ENCODE measurements around the gene RASGEF1C. TPM values are rescaled to one million over a fixed set of nuclear protein-coding genes. Genes with fewer than 3 reads are reported as not detected.

Gene RASGEF1C
- total and polyA plus RNA-seq, 2 experiments from 2014 or later, result 0.40 to 0.42 TPM

DNA sequence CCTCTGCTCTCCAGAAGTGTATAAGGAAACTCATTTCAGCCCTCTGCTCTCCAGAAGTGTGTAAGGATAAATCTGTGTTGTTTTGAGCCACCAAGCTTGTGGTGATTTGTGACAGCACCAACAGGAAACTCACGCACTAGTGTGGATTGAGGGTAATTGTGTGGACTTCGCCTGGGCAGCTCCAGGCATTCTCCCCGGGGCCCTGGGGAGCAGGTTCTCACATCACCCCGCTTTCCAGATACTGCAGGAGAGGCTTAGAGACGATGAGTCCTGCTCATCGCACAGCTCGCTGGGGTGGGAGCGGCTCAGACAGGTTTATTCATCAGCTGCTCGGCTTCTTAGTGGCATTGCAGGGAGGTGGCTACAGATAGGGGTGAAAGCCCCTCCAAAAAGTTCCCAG, 99.1 kb downstream of the RASGEF1C start:
- H3K9me2 ChIP-seq (ENCODE audit: insufficient read depth), result no peaks in the 10 kb centered on the region

More for the DNA sequence above, 99.1 kb downstream of the RASGEF1C start:
- no peak overlapping the region for H3K4me3 Mint-ChIP-seq
- peaks cover 9% of the 10 kb centered on the region; the same call in 2 of the 3 replicates for H3K36me3 Mint-ChIP-seq (ENCODE audit: low read depth)
- Histone ChIP-seq H3K4me2 (no peak overlapping the region), H3K4me1 (ENCODE audit: insufficient read depth) (no peaks in the 10 kb centered on the region), H4K20me1 (replicated peaks; ENCODE audit: insufficient read depth) (no peaks in the 10 kb centered on the region), H3K79me2 (replicated peaks; ENCODE audit: insufficient read depth) (no peaks in the 10 kb centered on the region), H3K4me3 (no peak overlapping the region), H3K27me3 (ENCODE audit: insufficient read depth) (no peaks in the 10 kb centered on the region), H3F3A (replicated peaks; ENCODE audit: low read depth) (no peaks in the 10 kb centered on the region), H3K27ac (ENCODE audit: low read depth) (no peak overlapping the region), H3K36me3 (ENCODE audit: insufficient read depth) (0 out of 2 replicates have a peak, but pooled peaks cover 6% of the 10 kb centered on the region), H2AFZ (no peak overlapping the region)
- DNase-seq (ENCODE audit: low spot score) (no peak), ATAC-seq (no peak)
- H3K27me3 Mint-ChIP-seq (ENCODE audit: insufficient read depth, low read depth, poor library complexity), result peaks cover 6% of the 10 kb centered on the region
- peaks cover 22% of the 10 kb centered on the region for H3K9me3 Mint-ChIP-seq
- TF ChIP-seq JUNB (IDR thresholded peaks at IDR 0.05; ENCODE audit: unreplicated experiment) (no peak), CTCF (conservative IDR thresholded peaks at IDR 0.05; ENCODE audit: low read depth in 2 of 2) (no peak), ETS1 (IDR thresholded peaks at IDR 0.05) (no peak), ZNF114 (CRISPR knock-in tag; IDR thresholded peaks at IDR 0.05) (no peak), NANOG (IDR thresholded peaks at IDR 0.05; ENCODE audit: borderline replicate concordance) (no peak)
- TF ChIP-seq, protein P1, sequence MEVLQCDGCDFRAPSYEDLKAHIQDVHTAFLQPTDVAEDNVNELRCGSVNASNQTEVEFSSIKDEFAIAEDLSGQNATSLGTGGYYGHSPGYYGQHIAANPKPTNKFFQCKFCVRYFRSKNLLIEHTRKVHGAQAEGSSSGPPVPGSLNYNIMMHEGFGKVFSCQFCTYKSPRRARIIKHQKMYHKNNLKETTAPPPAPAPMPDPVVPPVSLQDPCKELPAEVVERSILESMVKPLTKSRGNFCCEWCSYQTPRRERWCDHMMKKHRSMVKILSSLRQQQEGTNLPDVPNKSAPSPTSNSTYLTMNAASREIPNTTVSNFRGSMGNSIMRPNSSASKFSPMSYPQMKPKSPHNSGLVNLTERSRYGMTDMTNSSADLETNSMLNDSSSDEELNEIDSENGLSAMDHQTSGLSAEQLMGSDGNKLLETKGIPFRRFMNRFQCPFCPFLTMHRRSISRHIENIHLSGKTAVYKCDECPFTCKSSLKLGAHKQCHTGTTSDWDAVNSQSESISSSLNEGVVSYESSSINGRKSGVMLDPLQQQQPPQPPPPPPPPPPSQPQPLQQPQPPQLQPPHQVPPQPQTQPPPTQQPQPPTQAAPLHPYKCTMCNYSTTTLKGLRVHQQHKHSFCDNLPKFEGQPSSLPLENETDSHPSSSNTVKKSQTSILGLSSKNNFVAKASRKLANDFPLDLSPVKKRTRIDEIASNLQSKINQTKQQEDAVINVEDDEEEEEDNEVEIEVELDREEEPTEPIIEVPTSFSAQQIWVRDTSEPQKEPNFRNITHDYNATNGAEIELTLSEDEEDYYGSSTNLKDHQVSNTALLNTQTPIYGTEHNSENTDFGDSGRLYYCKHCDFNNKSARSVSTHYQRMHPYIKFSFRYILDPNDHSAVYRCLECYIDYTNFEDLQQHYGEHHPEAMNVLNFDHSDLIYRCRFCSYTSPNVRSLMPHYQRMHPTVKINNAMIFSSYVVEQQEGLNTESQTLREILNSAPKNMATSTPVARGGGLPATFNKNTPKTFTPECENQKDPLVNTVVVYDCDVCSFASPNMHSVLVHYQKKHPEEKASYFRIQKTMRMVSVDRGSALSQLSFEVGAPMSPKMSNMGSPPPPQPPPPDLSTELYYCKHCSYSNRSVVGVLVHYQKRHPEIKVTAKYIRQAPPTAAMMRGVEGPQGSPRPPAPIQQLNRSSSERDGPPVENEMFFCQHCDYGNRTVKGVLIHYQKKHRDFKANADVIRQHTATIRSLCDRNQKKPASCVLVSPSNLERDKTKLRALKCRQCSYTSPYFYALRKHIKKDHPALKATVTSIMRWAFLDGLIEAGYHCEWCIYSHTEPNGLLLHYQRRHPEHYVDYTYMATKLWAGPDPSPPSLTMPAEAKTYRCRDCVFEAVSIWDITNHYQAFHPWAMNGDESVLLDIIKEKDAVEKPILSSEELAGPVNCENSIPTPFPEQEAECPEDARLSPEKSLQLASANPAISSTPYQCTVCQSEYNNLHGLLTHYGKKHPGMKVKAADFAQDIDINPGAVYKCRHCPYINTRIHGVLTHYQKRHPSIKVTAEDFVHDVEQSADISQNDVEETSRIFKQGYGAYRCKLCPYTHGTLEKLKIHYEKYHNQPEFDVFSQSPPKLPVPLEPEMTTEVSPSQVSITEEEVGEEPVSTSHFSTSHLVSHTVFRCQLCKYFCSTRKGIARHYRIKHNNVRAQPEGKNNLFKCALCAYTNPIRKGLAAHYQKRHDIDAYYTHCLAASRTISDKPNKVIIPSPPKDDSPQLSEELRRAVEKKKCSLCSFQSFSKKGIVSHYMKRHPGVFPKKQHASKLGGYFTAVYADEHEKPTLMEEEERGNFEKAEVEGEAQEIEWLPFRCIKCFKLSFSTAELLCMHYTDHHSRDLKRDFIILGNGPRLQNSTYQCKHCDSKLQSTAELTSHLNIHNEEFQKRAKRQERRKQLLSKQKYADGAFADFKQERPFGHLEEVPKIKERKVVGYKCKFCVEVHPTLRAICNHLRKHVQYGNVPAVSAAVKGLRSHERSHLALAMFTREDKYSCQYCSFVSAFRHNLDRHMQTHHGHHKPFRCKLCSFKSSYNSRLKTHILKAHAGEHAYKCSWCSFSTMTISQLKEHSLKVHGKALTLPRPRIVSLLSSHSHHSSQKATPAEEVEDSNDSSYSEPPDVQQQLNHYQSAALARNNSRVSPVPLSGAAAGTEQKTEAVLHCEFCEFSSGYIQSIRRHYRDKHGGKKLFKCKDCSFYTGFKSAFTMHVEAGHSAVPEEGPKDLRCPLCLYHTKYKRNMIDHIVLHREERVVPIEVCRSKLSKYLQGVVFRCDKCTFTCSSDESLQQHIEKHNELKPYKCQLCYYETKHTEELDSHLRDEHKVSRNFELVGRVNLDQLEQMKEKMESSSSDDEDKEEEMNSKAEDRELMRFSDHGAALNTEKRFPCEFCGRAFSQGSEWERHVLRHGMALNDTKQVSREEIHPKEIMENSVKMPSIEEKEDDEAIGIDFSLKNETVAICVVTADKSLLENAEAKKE (CRISPR knock-in tag; IDR thresholded peaks at IDR 0.05), result no peak
- H3K4me1 Mint-ChIP-seq, result peaks cover 6% of the 10 kb centered on the region
- no peak overlapping the region for H3K27ac Mint-ChIP-seq

All from GM23338 (cell line).